ENCODE results near the gene PHF19.

Gene PHF19

GRCh38 chr9:120869360-120869687, 7.7 kb downstream of the PHF19 start:
- ChIA-PET POLR2A (ENCODE audit: low non-redundant PET) (no interaction called here), CTCF (interaction anchor here (0.5 kb wide), 1 partner anchor 145 kb away, joined by 4 read pairs; no protein-coding TSS in a partner anchor)

GRCh38 chr9:120868676-120869359, 8.2 kb downstream of the PHF19 start:
- peak overlapping the region; percentile 84 for H3K27ac ChIP-seq
- TF ChIP-seq CTCF (conservative IDR thresholded peaks at IDR 0.05; ENCODE audit: low read depth) = peak; percentile 69
- peak; percentile 99 for DNase-seq (ENCODE audit: low spot score)
- ChIA-PET POLR2A (ENCODE audit: low non-redundant PET) (interaction anchor here (0.7 kb wide), 1 partner anchor 25 kb away, joined by 3 read pairs; no protein-coding TSS in a partner anchor), CTCF (interaction anchor here (0.5 to 0.9 kb wide), 2 partner anchors 73 to 146 kb away, joined by 3 to 4 read pairs; no protein-coding TSS in a partner anchor)

More at GRCh38 chr9:120869360-120869687, 7.7 kb downstream of the PHF19 start:
- peak overlapping the region; percentile 84 for H3K27ac ChIP-seq
- no peak for DNase-seq (ENCODE audit: low spot score)
- TF ChIP-seq CTCF (conservative IDR thresholded peaks at IDR 0.05; ENCODE audit: low read depth) = peak; percentile 29

DNA sequence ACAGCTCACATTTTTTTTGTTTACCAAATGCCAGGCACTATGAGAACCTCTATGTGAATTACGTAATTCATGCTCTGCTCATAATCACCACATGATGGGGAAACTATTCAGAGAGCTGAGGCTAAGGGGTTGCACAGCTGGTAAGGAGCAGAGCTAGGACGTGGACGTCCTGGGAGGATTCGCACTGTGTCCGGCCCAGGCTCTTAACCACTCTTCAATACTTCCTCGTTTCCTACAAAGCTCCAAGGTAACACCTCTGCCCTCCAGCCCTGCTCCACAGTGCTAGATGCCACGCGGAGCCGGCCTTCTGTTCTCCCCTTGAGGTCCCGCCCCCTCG, 8.7 kb downstream of the PHF19 start:
- H3K27ac ChIP-seq = peak overlapping the region; percentile 84
- ChIA-PET CTCF (interaction anchor here (0.9 to 1.3 kb wide), 2 partner anchors 68 to 73 kb away, joined by 3 to 5 read pairs; no protein-coding TSS in a partner anchor), POLR2A (ENCODE audit: low non-redundant PET) (interaction anchor here (0.5 to 0.7 kb wide), 2 partner anchors 25 to 383 kb away, joined by 3 to 8 read pairs; no protein-coding TSS in a partner anchor)
- no peak for DNase-seq (ENCODE audit: low spot score)
- no peak for TF ChIP-seq CTCF (conservative IDR thresholded peaks at IDR 0.05; ENCODE audit: low read depth)

GRCh38 chr9:120867676-120868338, 9.2 kb downstream of the PHF19 start:
- H3K27ac ChIP-seq = peak overlapping the region; percentile 84
- ChIA-PET POLR2A (ENCODE audit: low non-redundant PET) (interaction anchor here (0.5 to 0.7 kb wide), 2 partner anchors 24 to 382 kb away, joined by 3 to 8 read pairs; no protein-coding TSS in a partner anchor), CTCF (interaction anchor here (0.6 to 1.3 kb wide), 3 partner anchors 41 to 74 kb away, joined by 3 to 5 read pairs (median 3); no protein-coding TSS in a partner anchor)
- no peak for TF ChIP-seq CTCF (conservative IDR thresholded peaks at IDR 0.05; ENCODE audit: low read depth)
- DNase-seq (ENCODE audit: low spot score) = no peak

- POLR2A ChIA-PET (ENCODE audit: low non-redundant PET) = no interaction called here
- CTCF ChIA-PET = no interaction called here
- H3K27ac ChIP-seq = peak overlapping the region; percentile 27
- no peak for TF ChIP-seq CTCF (conservative IDR thresholded peaks at IDR 0.05; ENCODE audit: low read depth)
- no peak for DNase-seq (ENCODE audit: low spot score)
These were observed 10.3 kb downstream of the PHF19 start for GRCh38 chr9:120866651-120867050.

- DNase-seq (ENCODE audit: low spot score) = no peak
- ChIA-PET POLR2A (ENCODE audit: low non-redundant PET) (interaction anchor here (0.6 kb wide), 1 partner anchor 675 kb away, joined by 3 read pairs; no protein-coding TSS in a partner anchor), CTCF (no interaction called here)
- peak overlapping the region; percentile 27 for H3K27ac ChIP-seq
- no peak for TF ChIP-seq CTCF (conservative IDR thresholded peaks at IDR 0.05; ENCODE audit: low read depth)
These were observed 11.2 kb downstream of the PHF19 start for GRCh38 chr9:120865809-120866208.

All from RWPE1 (cell line).